ENCODE data around the gene FZD7. TPM values are rescaled to one million over a fixed set of nuclear protein-coding genes. Genes with fewer than 3 reads are reported as not detected.

Gene FZD7
- total RNA-seq, 1 experiment from 2014 or later, result 41.4 TPM

DNA sequence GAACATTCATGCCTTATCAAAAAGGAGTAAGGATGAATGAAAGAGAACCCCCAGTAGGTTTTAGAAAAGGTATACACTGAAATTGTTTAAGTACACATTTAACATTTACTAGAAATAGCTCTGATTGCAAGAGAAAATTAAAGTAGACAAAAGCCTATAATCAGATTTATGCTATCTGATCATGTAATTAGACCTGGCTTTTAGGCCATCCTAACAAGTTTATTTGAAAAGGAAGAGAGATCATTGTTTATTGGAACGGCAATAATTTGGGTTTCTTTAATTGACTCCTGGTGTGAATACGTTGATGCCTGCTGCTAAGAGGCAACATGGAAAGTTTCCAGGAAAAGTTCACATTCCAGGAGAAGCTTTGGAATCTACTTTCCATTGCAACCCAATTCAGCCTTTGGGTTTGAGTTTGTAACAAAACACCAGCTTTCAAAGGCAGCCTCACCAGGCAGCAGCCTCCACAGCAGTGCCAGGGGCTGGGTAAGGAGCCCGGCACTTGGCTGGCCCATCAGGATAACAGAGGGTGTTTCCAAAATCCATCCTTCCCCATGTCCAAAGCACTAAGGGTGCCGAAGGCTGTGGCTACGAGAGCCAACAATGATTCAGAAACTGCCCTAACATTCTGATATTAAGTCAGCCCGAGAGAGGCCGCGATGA is 18.0 kb downstream of the FZD7 start:
- no peaks in the 10 kb centered on the region for H3K9me3 Mint-ChIP-seq (ENCODE audit: unreplicated experiment)
- POLR2A ChIA-PET, result interaction anchor here (0.5 kb wide), 1 partner anchor 186 kb away, joined by 3 read pairs; no protein-coding TSS in a partner anchor
- intact Hi-C loops (cut with micrococcal nuclease; ENCODE audit: unreplicated experiment), result no loop called here
- no peak overlapping the region for H3K4me3 Mint-ChIP-seq (ENCODE audit: unreplicated experiment)
- no peak for DNase-seq
- Histone ChIP-seq H3K4me1 (peaks cover 56% of the 10 kb centered on the region), H3K36me3 (ENCODE audit: control insufficient read depth, insufficient read depth, low read length) (no peaks in the 10 kb centered on the region; the same call in 1 of the 2 replicates), H3K9me3 (no peaks in the 10 kb centered on the region), H3K27me3 (replicated peaks; ENCODE audit: control insufficient read depth, insufficient read depth, low read length) (no peaks in the 10 kb centered on the region), H3K4me3 (ENCODE audit: low read depth, low read length) (no peak overlapping the region)
- TF ChIP-seq, protein P1, sequence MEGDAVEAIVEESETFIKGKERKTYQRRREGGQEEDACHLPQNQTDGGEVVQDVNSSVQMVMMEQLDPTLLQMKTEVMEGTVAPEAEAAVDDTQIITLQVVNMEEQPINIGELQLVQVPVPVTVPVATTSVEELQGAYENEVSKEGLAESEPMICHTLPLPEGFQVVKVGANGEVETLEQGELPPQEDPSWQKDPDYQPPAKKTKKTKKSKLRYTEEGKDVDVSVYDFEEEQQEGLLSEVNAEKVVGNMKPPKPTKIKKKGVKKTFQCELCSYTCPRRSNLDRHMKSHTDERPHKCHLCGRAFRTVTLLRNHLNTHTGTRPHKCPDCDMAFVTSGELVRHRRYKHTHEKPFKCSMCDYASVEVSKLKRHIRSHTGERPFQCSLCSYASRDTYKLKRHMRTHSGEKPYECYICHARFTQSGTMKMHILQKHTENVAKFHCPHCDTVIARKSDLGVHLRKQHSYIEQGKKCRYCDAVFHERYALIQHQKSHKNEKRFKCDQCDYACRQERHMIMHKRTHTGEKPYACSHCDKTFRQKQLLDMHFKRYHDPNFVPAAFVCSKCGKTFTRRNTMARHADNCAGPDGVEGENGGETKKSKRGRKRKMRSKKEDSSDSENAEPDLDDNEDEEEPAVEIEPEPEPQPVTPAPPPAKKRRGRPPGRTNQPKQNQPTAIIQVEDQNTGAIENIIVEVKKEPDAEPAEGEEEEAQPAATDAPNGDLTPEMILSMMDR (IDR thresholded peaks at IDR 0.05; ENCODE audit: insufficient read depth in 1 of 2, low read depth in 1 of 2, low read length in 1 of 2, severe bottlenecking in 1 of 2, unreplicated experiment in 1 of 2), result no peak
- no peaks in the 10 kb centered on the region for H3K36me3 Mint-ChIP-seq (ENCODE audit: insufficient read depth, unreplicated experiment)
- CTCF ChIA-PET, result interaction anchor here (0.6 kb wide), 1 partner anchor 36 kb away, joined by 6 read pairs; no protein-coding TSS in a partner anchor
- peaks cover 43% of the 10 kb centered on the region for H3K4me1 Mint-ChIP-seq (ENCODE audit: low read depth, unreplicated experiment)
- BruUV-seq (replicated peaks), result no TSS peak
- H3K27ac Mint-ChIP-seq (ENCODE audit: unreplicated experiment), result no peak overlapping the region
- no peaks in the 10 kb centered on the region for H3K27me3 Mint-ChIP-seq (ENCODE audit: insufficient read depth, unreplicated experiment)

DNA sequence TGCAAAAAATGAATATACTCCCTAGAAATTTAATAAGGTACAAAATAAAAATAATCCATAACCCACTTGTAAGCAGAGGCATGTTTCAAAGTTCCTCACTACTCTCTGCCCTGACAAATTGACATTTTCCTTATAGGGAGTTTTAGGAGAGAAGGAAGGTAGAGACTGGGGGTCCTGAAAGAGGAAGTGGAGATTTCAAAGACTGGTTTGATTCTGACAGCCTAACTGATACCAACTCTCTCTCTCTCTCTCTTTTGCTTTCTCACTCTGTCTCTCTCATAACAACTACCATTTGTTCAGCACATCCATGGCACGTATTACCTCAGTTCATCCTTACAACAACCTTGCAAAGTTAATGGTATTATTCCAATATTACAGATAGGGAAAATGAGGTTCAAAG is 18.6 kb downstream of the FZD7 start:
- no peak for DNase-seq
- no peaks in the 10 kb centered on the region for H3K9me3 ChIP-seq
- H3K36me3 ChIP-seq (ENCODE audit: control insufficient read depth, insufficient read depth, low read length), result no peaks in the 10 kb centered on the region; the same call in 1 of the 2 replicates
- H3K4me1 Mint-ChIP-seq (ENCODE audit: low read depth, unreplicated experiment), result peaks cover 41% of the 10 kb centered on the region
- no peaks in the 10 kb centered on the region for H3K27me3 Mint-ChIP-seq (ENCODE audit: insufficient read depth, unreplicated experiment)
- ChIA-PET CTCF (no interaction called here), POLR2A (no interaction called here)
- TF ChIP-seq, protein P1 (IDR thresholded peaks at IDR 0.05; ENCODE audit: insufficient read depth in 1 of 2, low read depth in 1 of 2, low read length in 1 of 2, severe bottlenecking in 1 of 2, unreplicated experiment in 1 of 2), result no peak
- H3K4me3 Mint-ChIP-seq (ENCODE audit: unreplicated experiment), result no peak overlapping the region
- peaks cover 50% of the 10 kb centered on the region for H3K4me1 ChIP-seq
- intact Hi-C loops (cut with micrococcal nuclease; ENCODE audit: unreplicated experiment), result no loop called here
- H3K9me3 Mint-ChIP-seq (ENCODE audit: unreplicated experiment), result no peaks in the 10 kb centered on the region
- no peak overlapping the region for H3K27ac Mint-ChIP-seq (ENCODE audit: unreplicated experiment)
- no peaks in the 10 kb centered on the region for H3K27me3 ChIP-seq (replicated peaks; ENCODE audit: control insufficient read depth, insufficient read depth, low read length)
- BruUV-seq (replicated peaks), result no TSS peak
- no peak overlapping the region for H3K4me3 ChIP-seq (ENCODE audit: low read depth, low read length)
- H3K36me3 Mint-ChIP-seq (ENCODE audit: insufficient read depth, unreplicated experiment), result no peaks in the 10 kb centered on the region

DNA sequence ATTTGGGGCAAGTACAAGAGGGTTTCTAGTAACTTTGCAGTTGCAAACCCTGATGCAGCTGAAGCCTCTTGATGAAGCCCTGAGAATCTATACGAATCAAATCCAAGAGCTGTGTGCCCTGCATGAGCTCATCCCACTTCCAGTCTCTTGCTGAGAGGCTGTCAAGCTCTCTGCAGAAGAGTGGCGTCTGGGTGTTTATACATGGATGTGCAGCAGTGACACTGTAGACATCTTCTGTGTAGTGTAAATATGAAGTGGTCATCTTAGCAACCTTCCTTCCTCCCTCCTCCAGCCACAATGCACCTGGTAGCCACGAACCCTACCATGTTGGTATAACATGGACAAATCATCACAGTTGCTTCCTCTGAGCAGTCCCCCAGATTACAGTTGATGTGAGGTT is 21.0 kb downstream of the FZD7 start:
- DNase-seq, result no peak
- Mint-ChIP-seq H3K4me1 (ENCODE audit: low read depth, unreplicated experiment) (peaks cover 24% of the 10 kb centered on the region), H3K27ac (ENCODE audit: unreplicated experiment) (no peak overlapping the region), H3K27me3 (ENCODE audit: insufficient read depth, unreplicated experiment) (no peaks in the 10 kb centered on the region), H3K4me3 (ENCODE audit: unreplicated experiment) (no peak overlapping the region), H3K9me3 (ENCODE audit: unreplicated experiment) (no peaks in the 10 kb centered on the region), H3K36me3 (ENCODE audit: insufficient read depth, unreplicated experiment) (no peaks in the 10 kb centered on the region)
- Histone ChIP-seq H3K9me3 (no peaks in the 10 kb centered on the region), H3K27me3 (replicated peaks; ENCODE audit: control insufficient read depth, insufficient read depth, low read length) (no peaks in the 10 kb centered on the region), H3K4me1 (peaks cover 35% of the 10 kb centered on the region), H3K4me3 (ENCODE audit: low read depth, low read length) (no peak overlapping the region), H3K36me3 (ENCODE audit: control insufficient read depth, insufficient read depth, low read length) (no peaks in the 10 kb centered on the region)
- POLR2A ChIA-PET, result no interaction called here
- CTCF ChIA-PET, result no interaction called here
- BruUV-seq (replicated peaks), result no TSS peak
- intact Hi-C loops (cut with micrococcal nuclease; ENCODE audit: unreplicated experiment), result no loop called here
- TF ChIP-seq, protein P1 (IDR thresholded peaks at IDR 0.05; ENCODE audit: insufficient read depth in 1 of 2, low read depth in 1 of 2, low read length in 1 of 2, severe bottlenecking in 1 of 2, unreplicated experiment in 1 of 2), result no peak

All from Caco-2 (cell line).